Nephron (organoid): ENCODE measurements around the gene ZSCAN9.

Source experiments
- H3K27ac Mint-ChIP-seq, 3 experiments: 2 replicates each; pipeline ENCODE4 v1.8.0; 2020; ENCODE audit warnings: mixed read lengths in 3 of 3, mild to moderate bottlenecking in 2 of 3, moderate library complexity in 1 of 3
- H3K27me3 Mint-ChIP-seq: 2 replicates; pipeline ENCODE4 v1.8.0; 2021; ENCODE audit warnings: low read depth, mild to moderate bottlenecking, moderate library complexity, mixed read lengths
- H3K36me3 Mint-ChIP-seq: 2 replicates; pipeline ENCODE4 v1.8.0; 2020; ENCODE audit warnings: low read depth, mixed read lengths
- H3K4me1 Mint-ChIP-seq: 2 replicates; pipeline ENCODE4 v1.8.0; 2020; ENCODE audit warnings: mixed read lengths
- H3K4me3 Mint-ChIP-seq, 3 experiments: 2 replicates each; pipeline ENCODE4 v1.8.0; 2020; ENCODE audit warnings: mild to moderate bottlenecking in 3 of 3, mixed read lengths in 3 of 3, moderate library complexity in 2 of 3
- H3K9me3 Mint-ChIP-seq: 2 replicates; pipeline ENCODE4 v1.8.0; 2020; ENCODE audit warnings: mixed read lengths
- CTCF ChIP-seq, 3 experiments: fragments of 200-600 bp; sonication (generic); IDR thresholded peaks; one replicate each; pipeline ENCODE4 v1.5.0; 2021; ENCODE audit warnings: antibody characterized with exemption in 3 of 3; ENCODE audit not compliant: unreplicated experiment in 3 of 3

The ZSCAN9 gene

GRCh38 chr6:28215425-28215824 is 9.7 kb upstream of the ZSCAN9 start:
- Mint-ChIP-seq H3K27ac (no peak overlapping the region), H3K4me1 (peaks cover 16% of the 10 kb centered on the region), H3K9me3 (peaks cover 10% of the 10 kb centered on the region), H3K4me3 (peak overlapping the region in 2 of 3 experiments; percentile 43 to 69), H3K36me3 (no peaks in the 10 kb centered on the region), H3K27me3 (peaks cover 94% of the 10 kb centered on the region)
- TF ChIP-seq CTCF (IDR thresholded peaks at IDR 0.05; ENCODE audit: unreplicated experiment in 3 of 3) = no peak

GRCh38 chr6:28217890-28218289 is 7.2 kb upstream of the ZSCAN9 start:
- Mint-ChIP-seq H3K27me3 (peaks cover 91% of the 10 kb centered on the region), H3K4me1 (peaks cover 4% of the 10 kb centered on the region), H3K36me3 (no peaks in the 10 kb centered on the region), H3K4me3 (peak overlapping the region; percentile 85 to 93 (median 93)), H3K9me3 (peaks cover 10% of the 10 kb centered on the region), H3K27ac (peak overlapping the region in 1 of 3 experiments; percentile 15)
- no peak for TF ChIP-seq CTCF (IDR thresholded peaks at IDR 0.05; ENCODE audit: unreplicated experiment in 3 of 3)

- no peak for TF ChIP-seq CTCF (IDR thresholded peaks at IDR 0.05; ENCODE audit: unreplicated experiment in 3 of 3)
- no peaks in the 10 kb centered on the region for H3K36me3 Mint-ChIP-seq
These were observed 6.5 kb upstream of the ZSCAN9 start for GRCh38 chr6:28218312-28219248.

GRCh38 chr6:28220257-28221133 is 4.6 kb upstream of the ZSCAN9 start:
- Mint-ChIP-seq H3K27me3 (peaks cover 73% of the 10 kb centered on the region), H3K4me1 (peaks cover 13% of the 10 kb centered on the region), H3K9me3 (peaks cover 10% of the 10 kb centered on the region), H3K27ac (no peak overlapping the region), H3K4me3 (peak overlapping the region in 2 of 3 experiments; percentile 23 to 42), H3K36me3 (no peaks in the 10 kb centered on the region)
- no peak for TF ChIP-seq CTCF (IDR thresholded peaks at IDR 0.05; ENCODE audit: unreplicated experiment in 3 of 3)

More at GRCh38 chr6:28218312-28219248, 6.5 kb upstream of the ZSCAN9 start:
- Mint-ChIP-seq H3K9me3 (peaks cover 10% of the 10 kb centered on the region), H3K4me3 (peak overlapping the region; percentile 85 to 93 (median 93)), H3K27ac (peak overlapping the region; percentile 46 to 90 (median 71)), H3K4me1 (peaks cover 4% of the 10 kb centered on the region), H3K27me3 (peaks cover 91% of the 10 kb centered on the region)

- peaks cover 24% of the 10 kb centered on the region for H3K36me3 Mint-ChIP-seq
- peak overlapping the region; percentile 90 to 98 (median 93) for H3K4me3 Mint-ChIP-seq
- peak overlapping the region; percentile 92 to 96 (median 95) for H3K27ac Mint-ChIP-seq
- H3K9me3 Mint-ChIP-seq = no peaks in the 10 kb centered on the region
- peaks cover 36% of the 10 kb centered on the region for H3K27me3 Mint-ChIP-seq
- peaks cover 14% of the 10 kb centered on the region for H3K4me1 Mint-ChIP-seq
- TF ChIP-seq CTCF (IDR thresholded peaks at IDR 0.05; ENCODE audit: unreplicated experiment in 3 of 3) = no peak
These were observed 682 bp upstream of the ZSCAN9 start for GRCh38 chr6:28224131-28225055.
